ENCODE data around the gene FAM20C. TPM values are rescaled to one million over a fixed set of nuclear protein-coding genes. Genes with fewer than 3 reads are reported as not detected.

Gene FAM20C
- total RNA-seq, 2 experiments from 2014 or later, result 1.3 to 1.7 TPM

DNA sequence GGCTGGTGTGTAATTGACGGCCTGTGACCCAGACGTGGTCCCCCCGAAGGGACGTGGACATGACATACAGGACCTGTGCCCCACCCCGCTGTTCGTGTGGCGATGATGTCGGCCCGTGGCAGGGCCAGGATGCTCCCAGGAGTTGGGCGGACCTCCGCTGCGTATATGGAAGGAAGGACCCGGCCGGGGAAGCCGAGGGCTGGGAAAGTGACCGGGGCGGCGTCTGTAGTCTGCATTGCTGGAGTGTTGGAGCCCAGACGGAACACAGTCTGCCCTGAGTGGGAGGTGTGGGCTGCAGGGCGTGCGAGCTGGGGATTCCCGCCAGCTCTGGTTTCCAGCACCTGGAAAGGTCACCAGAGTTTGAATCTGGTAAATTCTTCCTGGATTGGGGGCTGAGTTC is 52.6 kb downstream of the FAM20C start:
- no peak overlapping the region for H3K27ac ChIP-seq (ENCODE audit: low read depth in 1 of 2, low read length in 2 of 2)
- H3K4me3 ChIP-seq (ENCODE audit: low read length), result no peak overlapping the region
- ATAC-seq (ENCODE audit: poor library complexity) (no peak), DNase-seq (no peak)
- H3K27me3 Mint-ChIP-seq, result no peaks in the 10 kb centered on the region
- H3K9me3 ChIP-seq (ENCODE audit: control insufficient read depth in 1 of 2, insufficient read depth in 1 of 2, low read length in 2 of 2), result peaks cover 0 to 7% of the 10 kb centered on the region in 2 experiments
- no peaks in the 10 kb centered on the region for H3K9me3 Mint-ChIP-seq
- no peaks in the 10 kb centered on the region for H3K4me1 Mint-ChIP-seq (ENCODE audit: low read depth)
- no peaks in the 10 kb centered on the region for H3K36me3 Mint-ChIP-seq (ENCODE audit: low read depth)
- H3K27me3 ChIP-seq (ENCODE audit: control insufficient read depth in 1 of 2, insufficient read depth in 2 of 2, low read length in 2 of 2), result no peaks in the 10 kb centered on the region
- TF ChIP-seq, protein P1, sequence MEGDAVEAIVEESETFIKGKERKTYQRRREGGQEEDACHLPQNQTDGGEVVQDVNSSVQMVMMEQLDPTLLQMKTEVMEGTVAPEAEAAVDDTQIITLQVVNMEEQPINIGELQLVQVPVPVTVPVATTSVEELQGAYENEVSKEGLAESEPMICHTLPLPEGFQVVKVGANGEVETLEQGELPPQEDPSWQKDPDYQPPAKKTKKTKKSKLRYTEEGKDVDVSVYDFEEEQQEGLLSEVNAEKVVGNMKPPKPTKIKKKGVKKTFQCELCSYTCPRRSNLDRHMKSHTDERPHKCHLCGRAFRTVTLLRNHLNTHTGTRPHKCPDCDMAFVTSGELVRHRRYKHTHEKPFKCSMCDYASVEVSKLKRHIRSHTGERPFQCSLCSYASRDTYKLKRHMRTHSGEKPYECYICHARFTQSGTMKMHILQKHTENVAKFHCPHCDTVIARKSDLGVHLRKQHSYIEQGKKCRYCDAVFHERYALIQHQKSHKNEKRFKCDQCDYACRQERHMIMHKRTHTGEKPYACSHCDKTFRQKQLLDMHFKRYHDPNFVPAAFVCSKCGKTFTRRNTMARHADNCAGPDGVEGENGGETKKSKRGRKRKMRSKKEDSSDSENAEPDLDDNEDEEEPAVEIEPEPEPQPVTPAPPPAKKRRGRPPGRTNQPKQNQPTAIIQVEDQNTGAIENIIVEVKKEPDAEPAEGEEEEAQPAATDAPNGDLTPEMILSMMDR (IDR thresholded peaks at IDR 0.05), result no peak
- CTCF ChIA-PET, result no interaction called here
- H3K4me1 ChIP-seq (ENCODE audit: insufficient read depth, low read length), result no peaks in the 10 kb centered on the region
- no peak overlapping the region for H3K4me3 Mint-ChIP-seq
- no peaks in the 10 kb centered on the region for H3K36me3 ChIP-seq (ENCODE audit: insufficient read depth, low read length)
- POLR2A ChIA-PET, result no interaction called here
- H3K27ac Mint-ChIP-seq, result no peak overlapping the region
- intact Hi-C loops (cut with DNase I, micrococcal nuclease), result no loop called here

DNA sequence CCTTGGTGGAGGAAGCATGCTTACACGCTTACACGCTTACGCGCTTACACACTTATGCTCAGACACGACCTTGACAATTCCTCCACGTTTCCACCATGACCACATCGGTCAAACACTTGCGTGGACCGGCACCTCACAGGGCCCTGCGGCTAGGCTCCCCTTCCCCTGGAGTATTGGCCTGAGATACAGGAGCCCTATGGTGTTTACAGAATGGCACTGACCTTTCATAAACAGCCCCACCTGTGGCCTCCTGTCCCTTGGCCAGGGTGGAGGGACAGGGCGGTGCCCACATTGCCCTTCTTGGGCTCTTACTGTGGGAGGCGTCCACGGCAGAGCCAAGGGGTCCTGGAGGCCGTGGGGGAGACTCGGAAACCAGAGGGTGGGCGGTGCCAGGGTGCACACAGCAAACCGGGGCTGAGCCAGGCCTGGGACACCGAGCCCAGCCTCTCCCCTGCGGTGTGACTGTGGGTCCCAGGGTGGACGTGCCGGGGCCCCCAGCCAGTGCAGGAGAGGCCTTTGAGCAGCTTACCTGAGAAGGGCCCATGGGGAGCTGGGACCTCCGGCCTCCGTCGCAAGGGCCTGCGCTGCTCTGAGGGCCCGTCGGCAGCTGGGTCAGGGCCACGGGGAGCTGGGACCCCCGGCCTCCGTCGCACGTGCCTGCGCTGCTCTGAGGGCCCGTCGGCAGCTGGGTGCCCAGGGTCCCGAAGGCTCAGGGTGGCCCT is 53.4 kb downstream of the FAM20C start:
- no peak overlapping the region for H3K27ac Mint-ChIP-seq
- ATAC-seq (ENCODE audit: poor library complexity) (no peak), DNase-seq (no peak)
- H3K4me1 ChIP-seq (ENCODE audit: insufficient read depth, low read length), result no peaks in the 10 kb centered on the region
- TF ChIP-seq, protein P1 (IDR thresholded peaks at IDR 0.05), result no peak
- no peak overlapping the region for H3K27ac ChIP-seq (ENCODE audit: low read depth in 1 of 2, low read length in 2 of 2)
- POLR2A ChIA-PET, result no interaction called here
- H3K36me3 Mint-ChIP-seq (ENCODE audit: low read depth), result no peaks in the 10 kb centered on the region
- CTCF ChIA-PET, result no interaction called here
- intact Hi-C loops (cut with DNase I, micrococcal nuclease), result no loop called here
- H3K36me3 ChIP-seq (ENCODE audit: insufficient read depth, low read length), result no peaks in the 10 kb centered on the region
- no peak overlapping the region for H3K4me3 Mint-ChIP-seq
- no peaks in the 10 kb centered on the region for H3K9me3 Mint-ChIP-seq
- no peaks in the 10 kb centered on the region for H3K4me1 Mint-ChIP-seq (ENCODE audit: low read depth)
- peaks cover 0 to 4% of the 10 kb centered on the region in 2 experiments for H3K9me3 ChIP-seq (ENCODE audit: control insufficient read depth in 1 of 2, insufficient read depth in 1 of 2, low read length in 2 of 2)
- no peaks in the 10 kb centered on the region for H3K27me3 Mint-ChIP-seq
- no peak overlapping the region for H3K4me3 ChIP-seq (ENCODE audit: low read length)
- H3K27me3 ChIP-seq (ENCODE audit: control insufficient read depth in 1 of 2, insufficient read depth in 2 of 2, low read length in 2 of 2), result no peaks in the 10 kb centered on the region

DNA sequence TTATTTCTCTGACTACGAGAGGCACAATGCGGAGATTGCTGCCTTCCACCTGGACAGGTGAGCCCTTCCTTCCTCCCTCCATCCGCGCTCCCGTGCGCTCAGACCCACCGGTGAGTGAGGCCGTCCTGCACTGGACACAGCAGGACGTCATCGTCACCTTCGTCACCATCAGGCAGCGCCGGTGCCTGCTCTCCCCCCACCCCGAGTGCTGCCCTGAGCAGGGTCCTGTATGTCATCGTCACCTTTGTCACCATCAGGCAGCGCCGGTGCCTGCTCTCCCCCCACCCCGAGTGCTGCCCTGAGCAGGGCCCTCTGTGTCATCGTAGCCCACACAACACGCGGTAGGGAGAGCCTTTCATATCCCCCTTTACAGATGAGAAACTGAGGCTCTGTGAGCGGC is 54.1 kb downstream of the FAM20C start:
- Histone ChIP-seq H3K9me3 (ENCODE audit: control insufficient read depth in 1 of 2, insufficient read depth in 1 of 2, low read length in 2 of 2) (no peaks in the 10 kb centered on the region), H3K27me3 (ENCODE audit: control insufficient read depth in 1 of 2, insufficient read depth in 2 of 2, low read length in 2 of 2) (no peaks in the 10 kb centered on the region), H3K4me3 (ENCODE audit: low read length) (no peak overlapping the region), H3K36me3 (ENCODE audit: insufficient read depth, low read length) (no peaks in the 10 kb centered on the region), H3K27ac (ENCODE audit: low read depth in 1 of 2, low read length in 2 of 2) (no peak overlapping the region), H3K4me1 (ENCODE audit: insufficient read depth, low read length) (no peaks in the 10 kb centered on the region)
- TF ChIP-seq, protein P1 (IDR thresholded peaks at IDR 0.05), result no peak
- no peaks in the 10 kb centered on the region for H3K27me3 Mint-ChIP-seq
- no peaks in the 10 kb centered on the region for H3K4me1 Mint-ChIP-seq (ENCODE audit: low read depth)
- POLR2A ChIA-PET, result no interaction called here
- no peaks in the 10 kb centered on the region for H3K36me3 Mint-ChIP-seq (ENCODE audit: low read depth)
- no peak for DNase-seq
- H3K27ac Mint-ChIP-seq, result no peak overlapping the region
- no peaks in the 10 kb centered on the region for H3K9me3 Mint-ChIP-seq
- no peak overlapping the region for H3K4me3 Mint-ChIP-seq
- ATAC-seq (ENCODE audit: poor library complexity), result no peak
- CTCF ChIA-PET, result no interaction called here
- intact Hi-C loops (cut with DNase I, micrococcal nuclease), result no loop called here

Data from CD4-positive, alpha-beta T cell (primary cell).